Sciatic nerve (tissue), 2 donors: Measurements from ENCODE around the gene IQSEC1. TPM values are rescaled to one million over a fixed set of nuclear protein-coding genes. Genes with fewer than 3 reads are reported as not detected.

Experiments used
- ATAC-seq: fragments of 200-7000 bp; cut with Tn5 transposase; one replicate; pipeline ENCODE4 v1.9.1; 2020; ENCODE audit warnings: mild to moderate bottlenecking, moderate library complexity
- DNase-seq: peaks from one replicate; pipeline ENCODE4 v3.0.0-alpha.2; 2020; ENCODE audit warnings: low spot score
- intact Hi-C: fragments of 100-400 bp; cut with DNase I; formaldehyde crosslinking; loops from one replicate; pipeline ENCODE4 v1.14.2; 2022
- total RNA-seq: library from RNA; stranded (reverse); fragmentation: NEBNext Ultra II Directional; extraction: Animal tissue kit (Norgen Biotek cat#: 25700); gene quantifications from one replicate; pipeline ENCODE4 v1.2.1, GENCODE V29; 2021
- donor health status: DM: no; HTN: no; CAD: no.
- donor health status: DM: no; HTN: no; CAD: no.

Gene IQSEC1
- total RNA-seq, 1 donor from 2014 or later: 77.5 TPM

DNA sequence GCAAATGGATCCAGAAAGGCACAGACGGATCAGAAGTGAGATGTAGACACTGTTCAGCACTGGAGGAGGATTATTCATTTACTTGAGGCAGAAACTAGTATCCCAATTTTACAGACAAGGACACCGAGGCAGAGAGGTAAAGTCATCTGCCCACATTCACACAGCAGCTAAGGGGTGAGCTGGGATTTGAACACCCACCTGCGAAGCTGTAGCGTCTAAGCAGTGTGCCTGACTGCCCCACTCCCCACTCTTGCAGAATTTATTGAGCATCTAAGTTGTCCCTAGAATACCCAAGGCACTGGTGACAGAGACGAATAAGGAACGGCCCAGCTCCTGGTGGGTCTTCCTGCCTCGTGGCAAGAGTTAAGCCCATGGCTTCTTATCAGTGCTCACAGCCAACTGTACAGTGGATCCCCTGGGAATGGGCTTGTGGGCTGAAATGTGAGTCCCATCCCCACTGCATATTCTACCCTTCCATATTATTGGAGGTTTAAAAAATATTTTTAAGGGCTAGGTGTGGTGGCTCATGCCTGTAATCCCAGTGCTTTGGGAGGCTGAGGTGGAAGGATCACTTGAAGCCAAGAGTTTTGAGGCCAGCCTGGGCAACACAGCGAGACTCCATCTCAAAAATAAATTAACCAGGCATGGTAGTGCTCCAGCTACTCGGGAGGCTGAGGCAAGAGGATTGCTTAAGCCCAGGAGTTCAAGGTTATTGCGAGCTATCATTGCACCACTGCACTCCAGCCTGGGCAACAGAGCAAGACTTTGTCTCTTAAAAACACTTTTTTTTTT is 77.6 kb downstream of the IQSEC1 start:
- no peak for ATAC-seq
- intact Hi-C loops: no loop called here
- no peak for DNase-seq

DNA sequence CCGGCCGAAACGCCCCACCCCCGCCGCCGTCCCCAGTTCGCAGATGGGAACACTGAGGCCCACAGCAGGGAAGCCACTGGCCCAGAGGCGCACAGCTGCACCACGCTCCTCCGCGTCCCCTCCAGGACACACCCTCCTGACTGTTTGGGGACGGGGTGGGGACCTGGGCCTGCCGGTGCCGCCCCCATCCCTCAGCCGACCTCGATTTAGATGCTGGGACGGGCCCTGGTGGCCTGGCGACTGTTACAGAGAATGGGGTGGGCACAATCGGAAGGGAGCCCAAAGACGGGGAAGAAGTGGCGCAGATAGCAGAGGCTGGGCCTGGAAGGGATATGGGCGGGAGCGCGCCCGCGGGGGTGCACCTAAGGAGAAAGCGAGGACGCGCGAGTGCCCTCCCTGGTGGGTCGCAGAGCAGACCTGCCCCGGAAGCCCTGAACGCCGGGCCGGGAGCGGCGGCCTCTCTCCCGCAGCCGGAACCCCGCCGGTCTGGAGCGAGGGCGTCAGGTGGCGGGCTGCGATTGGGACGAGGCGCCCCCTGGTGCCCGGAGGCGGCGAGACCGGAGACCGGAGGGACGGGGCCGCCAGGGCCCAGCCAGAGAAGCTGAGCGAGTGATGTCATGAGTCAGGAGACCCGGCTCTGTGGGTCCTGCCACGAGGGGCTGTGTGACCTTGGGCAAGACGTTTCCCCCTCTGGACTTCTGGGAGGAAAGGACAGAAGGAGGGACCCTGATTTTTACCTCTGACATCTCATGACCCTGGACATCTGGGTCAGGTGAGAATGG is 78.4 kb downstream of the IQSEC1 start:
- ATAC-seq (peak; percentile 87), DNase-seq (peak; percentile 93)
- intact Hi-C loops: no loop called here

DNA sequence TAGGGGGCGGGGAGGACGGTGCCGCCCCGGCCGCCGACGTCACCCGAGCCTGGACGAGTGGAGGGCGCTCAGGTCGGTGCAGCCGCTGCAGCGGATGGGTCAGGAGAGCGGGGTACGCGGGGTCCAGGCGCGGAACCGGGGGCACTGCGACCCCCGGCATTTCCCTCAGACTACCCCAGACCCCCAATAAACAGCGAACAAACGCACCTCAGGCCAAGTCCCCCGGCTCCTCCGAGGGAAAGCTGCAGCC is 78.9 kb downstream of the IQSEC1 start:
- peak; percentile 80 for DNase-seq
- ATAC-seq: peak; percentile 72
- intact Hi-C loops: no loop called here

DNA sequence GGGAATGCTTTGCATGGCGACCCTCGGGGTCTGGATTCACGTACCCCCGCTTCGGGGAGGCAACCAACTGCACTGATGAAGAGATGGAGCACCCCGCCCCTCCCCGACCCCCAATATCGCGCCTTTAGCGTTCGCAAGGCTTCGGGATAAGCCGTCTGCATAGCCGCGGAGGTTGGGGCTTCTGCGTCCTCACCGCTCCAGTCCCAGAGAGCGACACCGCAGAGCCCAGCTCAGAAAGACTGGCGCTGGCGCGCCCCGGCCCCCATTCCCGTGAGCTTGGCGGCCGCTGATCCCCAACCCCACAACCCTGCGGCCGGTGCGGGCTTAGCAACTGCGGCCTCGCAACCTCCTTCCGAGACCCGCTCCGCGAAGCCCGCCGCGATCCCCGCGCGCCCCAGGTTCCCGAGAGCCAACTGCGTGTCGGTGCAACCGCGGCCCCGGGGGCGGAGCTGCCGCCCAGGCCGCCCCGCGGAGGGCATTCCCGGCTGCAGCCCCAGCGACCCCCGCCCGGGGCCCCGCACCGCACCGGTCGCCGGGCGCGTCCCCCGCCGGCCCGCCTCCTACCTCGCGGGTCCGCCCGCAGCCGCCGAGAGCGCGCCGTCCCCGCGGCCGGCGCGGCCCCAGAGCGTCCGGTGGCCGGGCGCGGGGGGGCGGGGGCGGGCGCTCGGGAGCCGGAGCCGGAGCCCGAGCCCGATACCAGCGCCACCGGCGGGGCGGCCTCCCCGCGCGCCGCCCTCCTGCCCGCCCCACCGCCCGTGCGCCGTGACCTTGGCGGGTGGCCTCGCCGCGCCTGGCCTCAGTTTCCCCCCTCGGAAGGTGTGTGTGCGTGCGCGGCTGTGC is 79.5 kb downstream of the IQSEC1 start:
- intact Hi-C loops: no loop called here
- peak; percentile 5 for ATAC-seq
- DNase-seq: no peak

DNA sequence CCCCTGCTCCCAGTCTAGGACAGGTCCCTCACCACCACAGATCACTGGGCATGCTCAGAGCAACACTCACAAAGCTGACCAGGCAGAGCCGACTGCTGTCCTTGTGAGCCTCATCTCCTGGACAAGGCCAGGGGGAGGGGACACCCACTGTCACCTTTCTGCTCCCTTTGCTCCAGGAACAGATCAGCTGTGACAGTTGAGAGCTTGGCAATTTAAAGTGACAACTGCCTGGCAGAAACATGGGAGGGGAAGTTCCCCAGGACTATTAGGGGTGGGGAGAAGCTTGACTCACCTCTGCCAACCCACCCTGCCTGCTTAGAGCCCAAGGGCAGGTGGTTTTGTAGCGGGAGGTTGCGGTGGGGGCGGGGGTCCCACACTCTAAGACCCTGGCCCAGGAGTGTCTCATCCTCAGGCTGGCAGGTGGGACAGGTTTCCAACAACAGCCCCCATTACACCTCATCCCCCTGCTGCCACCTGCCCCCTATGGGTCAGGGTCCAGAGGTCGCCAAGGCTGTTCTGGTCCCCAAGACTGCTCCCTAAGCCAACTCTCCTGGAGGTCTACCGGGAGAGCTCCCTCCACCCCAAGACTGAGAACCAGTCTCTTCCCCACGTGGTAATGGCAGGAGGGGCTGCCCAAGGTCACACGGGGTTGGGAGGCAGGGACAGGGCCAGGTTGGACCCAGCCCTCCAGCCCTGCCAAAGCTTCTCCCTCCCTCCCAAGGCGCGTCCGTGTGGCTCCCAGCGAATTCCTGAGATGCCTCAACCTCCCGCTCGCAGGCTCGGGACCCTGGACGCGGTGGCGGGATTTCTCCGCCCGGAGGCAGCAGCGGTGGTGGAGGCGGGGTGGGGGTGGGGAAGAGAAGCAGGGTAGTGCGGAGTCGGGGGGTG is 80.4 kb downstream of the IQSEC1 start:
- ATAC-seq (peak; percentile 12), DNase-seq (no peak)
- intact Hi-C loops: no loop called here

DNA sequence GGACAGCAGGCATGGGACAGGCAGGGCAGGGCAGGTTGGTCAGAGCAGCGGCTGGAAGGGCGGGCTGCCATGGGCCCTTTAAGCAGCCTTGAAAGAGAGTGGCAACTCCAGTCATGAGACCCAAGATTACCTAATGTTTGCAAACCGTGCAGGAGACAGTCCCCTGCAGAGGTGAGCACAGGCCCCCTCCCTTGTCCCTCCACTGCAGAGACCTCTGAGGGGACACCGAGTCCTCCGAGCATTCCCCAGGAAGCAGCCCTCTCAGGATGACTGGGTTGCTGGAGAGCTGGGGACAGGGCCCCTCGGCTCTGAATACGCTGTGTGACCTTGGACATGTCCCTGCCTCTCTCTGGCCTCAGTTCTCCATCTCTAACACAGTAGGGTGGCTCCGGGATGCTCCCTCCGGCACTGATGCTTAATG is 81.4 kb downstream of the IQSEC1 start:
- intact Hi-C loops: no loop called here
- ATAC-seq (no peak), DNase-seq (no peak)

DNA sequence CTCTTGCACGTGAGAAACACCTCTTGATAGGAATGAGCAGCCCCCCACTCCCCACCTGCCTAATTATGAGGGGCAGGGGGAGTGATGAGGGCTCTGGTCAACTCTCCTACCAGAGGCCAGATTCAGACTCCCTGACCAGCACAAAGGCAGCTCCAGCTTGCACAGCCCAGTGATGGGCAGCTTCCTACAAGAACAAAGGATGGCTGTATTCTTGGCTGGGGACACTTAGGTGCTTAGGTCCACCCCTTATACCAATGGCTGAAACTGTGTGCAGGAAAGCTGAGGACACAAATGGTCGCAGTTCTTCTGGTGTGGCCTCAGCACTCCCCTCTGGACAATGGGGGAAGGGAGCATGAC is 81.8 kb downstream of the IQSEC1 start:
- DNase-seq: no peak
- ATAC-seq: no peak
- intact Hi-C loops: no loop called here

DNA sequence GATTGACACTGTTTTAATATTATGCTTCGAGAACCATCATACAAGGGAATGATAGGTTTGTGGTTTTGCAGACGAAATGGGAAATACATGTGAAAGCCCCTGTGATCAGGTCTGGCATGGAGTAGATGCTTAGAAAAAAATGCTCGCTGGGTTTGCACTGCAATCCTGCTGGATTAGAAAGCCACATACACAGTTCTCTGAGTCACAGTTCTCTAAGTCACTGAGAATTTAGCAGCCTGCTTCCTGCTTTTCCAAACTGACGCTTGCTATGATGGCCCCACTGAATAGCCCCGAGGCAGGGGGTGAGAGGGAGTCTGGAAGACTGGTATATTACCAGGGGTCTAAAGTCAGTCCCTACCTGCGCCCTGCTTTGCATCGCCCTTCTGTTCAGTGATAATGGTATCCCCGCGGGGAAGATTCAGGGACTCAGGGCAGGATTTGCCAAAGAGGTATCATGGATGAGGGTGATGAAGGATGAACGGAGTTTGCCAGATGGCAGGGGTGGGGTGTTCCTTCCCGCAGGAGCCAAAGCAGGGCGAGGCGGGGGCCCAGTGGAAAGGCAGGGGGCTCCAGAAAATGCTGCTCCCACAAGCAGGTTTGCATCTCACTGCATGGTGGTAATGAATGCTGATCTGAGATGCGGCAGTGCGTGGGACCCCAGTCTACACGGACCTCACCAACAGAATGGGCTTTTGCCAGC is 82.3 kb downstream of the IQSEC1 start:
- ATAC-seq: no peak
- no peak for DNase-seq
- intact Hi-C loops: no loop called here

DNA sequence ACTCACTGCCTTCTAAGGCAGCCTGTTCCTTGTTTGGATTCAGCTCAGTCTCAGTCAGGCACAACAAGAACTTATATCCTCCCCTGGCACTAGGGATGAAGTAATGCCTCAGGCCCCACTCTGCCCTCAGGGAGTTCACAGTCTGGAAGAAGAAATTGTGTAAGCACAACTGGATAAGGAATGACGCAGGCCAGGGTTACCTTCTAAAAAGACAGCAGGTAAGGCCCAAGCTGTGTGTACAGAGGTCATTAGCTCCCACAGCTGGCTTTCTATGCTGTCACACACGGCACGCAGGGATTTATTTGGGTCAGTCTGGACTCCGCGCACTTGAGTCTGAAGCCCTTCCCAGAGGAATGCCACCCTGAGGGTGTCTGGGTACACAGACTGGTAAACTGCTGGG is 82.9 kb downstream of the IQSEC1 start:
- no peak for DNase-seq
- no peak for ATAC-seq
- intact Hi-C loops: no loop called here

DNA sequence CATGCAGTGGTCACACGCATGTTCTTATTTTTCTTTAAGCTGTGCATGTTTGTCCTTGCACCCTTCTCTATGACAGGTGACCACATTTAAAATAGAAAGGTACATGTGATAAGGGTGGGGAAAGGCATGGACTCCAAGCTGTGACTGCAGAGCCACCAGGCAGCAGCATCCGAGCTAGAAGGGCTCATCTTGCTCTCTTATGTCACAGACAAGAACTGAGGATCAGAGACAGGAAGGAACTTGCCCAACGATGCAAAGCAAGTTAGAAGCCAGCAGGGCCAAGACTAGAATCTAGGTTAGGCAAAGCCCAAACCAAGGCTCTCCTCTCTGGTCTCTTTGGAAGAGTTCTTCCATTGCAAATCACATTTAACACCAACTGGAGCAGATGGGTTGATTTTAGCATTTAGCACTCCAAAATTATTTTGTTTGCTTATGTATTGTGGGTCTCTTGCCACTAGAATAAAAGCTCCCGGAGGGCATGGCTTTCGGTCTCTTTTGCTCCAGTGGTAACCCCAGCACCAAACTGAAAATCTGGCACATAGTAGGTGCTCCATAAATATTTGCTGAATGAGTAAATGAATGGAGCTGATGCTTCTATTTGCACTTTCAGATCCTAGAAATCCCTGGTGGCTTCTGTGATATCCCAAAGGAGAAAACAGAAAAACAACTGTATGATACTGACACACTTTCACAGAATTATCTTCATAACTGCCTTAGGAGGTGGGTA is 84.3 kb downstream of the IQSEC1 start:
- intact Hi-C loops: no loop called here
- no peak for DNase-seq
- ATAC-seq: no peak

DNA sequence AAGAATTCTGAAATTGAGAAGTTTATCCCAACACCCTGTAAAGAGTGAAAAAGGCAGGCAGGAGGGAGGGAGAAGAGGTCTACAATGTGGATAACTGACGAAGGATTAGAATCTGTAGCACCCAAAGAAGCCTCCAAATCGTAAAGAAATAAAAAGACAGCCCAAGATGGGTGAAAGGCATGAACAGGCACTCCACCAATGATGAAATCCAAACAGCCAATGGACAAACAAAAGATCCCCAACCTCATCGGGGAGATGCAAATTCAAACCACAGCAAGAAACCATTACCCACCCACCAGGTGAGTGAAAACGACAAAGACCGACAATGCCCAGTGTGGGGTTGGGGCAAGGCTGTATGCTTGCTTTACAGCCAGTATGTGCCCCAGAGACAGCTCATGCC is 85.6 kb downstream of the IQSEC1 start:
- intact Hi-C loops: no loop called here
- ATAC-seq: no peak
- DNase-seq: no peak

DNA sequence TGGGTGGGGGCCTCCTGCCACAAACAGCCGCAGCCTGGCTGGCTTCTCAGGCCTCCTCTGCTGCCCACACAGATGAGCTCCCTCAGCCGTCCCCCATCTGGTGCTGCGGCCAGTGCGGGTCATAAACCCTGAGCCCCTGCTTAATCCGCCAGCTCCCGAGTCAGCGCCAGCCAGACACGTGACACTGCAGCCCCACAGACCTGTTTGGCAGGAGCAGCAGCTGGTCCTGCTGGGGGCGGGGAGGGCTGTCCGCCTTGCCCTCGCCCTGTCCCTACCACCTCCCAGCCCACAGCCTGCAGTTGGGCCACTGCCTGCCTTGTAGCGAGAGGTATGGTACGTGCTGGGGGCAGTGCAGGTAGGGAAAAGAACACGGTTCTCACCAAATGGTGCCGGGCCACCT is 86.2 kb downstream of the IQSEC1 start:
- DNase-seq: no peak
- intact Hi-C loops: no loop called here
- ATAC-seq: no peak

DNA sequence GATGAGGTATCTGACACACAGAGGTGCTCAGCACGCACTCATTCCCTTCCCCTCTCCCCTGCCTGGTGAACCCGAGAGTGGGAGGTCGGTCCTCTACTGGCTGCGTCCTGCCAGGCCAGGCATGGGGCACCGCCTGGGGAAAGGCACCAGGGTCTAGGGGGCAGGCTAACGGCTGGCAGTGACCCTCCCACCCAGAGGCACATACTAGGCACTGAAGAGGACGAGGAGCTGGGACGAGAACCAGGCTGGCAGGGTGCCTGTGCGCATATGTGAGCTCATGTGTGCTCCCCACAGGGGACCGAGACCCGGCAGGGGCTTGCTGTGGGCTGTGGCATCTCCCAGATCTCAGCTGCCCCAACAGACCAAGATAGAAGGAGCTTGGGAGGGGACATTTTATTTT is 86.7 kb downstream of the IQSEC1 start:
- DNase-seq (no peak), ATAC-seq (no peak)
- intact Hi-C loops: no loop called here

DNA sequence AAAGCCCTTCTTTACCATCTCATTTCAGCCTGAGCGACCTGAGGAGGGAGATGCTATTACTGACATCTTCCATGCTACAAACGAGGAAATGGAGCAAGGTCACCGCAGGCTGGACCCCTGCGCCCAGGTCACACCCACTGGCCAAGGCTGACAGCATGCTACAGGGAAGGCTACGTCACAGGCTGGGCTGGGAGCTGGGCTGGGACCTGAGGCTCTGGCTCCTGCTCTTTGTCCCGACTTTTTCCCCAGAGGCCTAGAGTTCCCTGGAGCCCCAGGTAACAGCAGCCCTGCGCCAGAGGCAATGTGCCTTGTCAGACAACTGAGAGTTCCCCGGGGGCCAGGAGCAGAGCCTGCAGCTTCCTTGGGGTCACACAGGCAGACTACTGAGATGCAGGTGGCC is 87.2 kb downstream of the IQSEC1 start:
- intact Hi-C loops: no loop called here
- no peak for DNase-seq

DNA sequence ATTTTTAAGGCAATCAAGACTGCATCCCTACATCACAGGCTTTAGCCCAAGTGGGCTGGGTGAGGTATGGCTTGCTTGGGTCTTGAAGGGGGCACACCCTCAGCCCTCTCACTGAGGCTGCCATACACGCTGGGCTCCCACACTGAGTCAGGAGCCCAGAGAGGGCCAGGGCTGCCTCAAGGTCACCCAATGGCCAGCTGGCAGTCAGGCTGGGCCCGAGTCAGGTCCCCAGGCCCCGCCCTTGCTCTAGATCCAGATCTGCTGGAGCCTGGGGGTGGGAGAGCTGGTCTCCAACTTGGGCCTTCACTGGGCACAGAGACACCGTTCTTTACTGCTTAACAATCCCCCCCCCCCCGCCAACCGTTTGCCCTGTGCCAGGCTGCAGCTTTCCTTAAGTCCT is 88.1 kb downstream of the IQSEC1 start:
- intact Hi-C loops: no loop called here
- ATAC-seq (peak; percentile 39), DNase-seq (no peak)

More for the DNA sequence above, 87.2 kb downstream of the IQSEC1 start:
- no peak for ATAC-seq

DNA sequence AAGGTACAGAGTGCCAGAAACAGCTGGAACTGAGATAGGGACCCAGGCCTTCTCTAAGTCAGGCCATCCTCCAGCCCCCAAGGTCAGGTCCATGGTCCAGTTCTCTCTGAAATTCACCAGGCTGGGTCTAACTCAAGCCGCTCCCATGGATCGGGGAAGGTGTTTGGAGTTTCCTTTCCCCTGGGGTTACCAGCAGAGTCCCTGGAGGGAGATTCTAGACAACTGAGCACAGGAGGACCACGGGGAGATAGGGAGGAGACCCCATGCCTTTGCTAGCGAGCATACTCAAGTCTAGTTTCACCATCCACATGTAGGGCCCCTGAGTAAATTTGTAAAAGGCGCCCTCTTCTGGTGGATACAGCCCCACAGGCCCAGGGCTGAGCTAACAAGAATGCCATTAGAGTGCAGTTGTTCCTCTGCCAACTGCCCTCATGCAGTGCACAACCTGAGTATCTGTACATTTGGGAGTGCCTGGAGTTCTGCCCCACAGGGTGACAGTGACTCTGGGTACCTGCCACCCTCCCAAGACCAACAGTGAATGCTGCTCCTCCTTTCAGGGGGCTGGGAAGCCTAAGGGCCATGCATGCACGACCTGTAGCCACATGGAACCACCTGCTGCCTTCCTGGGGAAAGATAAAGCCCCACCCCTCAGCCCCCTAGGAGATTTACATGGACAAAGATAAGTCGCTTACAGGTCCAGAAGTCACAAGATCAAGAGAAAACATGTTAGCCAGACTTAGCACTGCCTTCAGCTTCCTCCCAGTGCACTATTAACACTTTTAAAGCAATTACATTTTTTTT is 89.0 kb downstream of the IQSEC1 start:
- intact Hi-C loops: no loop called here
- DNase-seq: no peak
- peak; percentile 84 for ATAC-seq

DNA sequence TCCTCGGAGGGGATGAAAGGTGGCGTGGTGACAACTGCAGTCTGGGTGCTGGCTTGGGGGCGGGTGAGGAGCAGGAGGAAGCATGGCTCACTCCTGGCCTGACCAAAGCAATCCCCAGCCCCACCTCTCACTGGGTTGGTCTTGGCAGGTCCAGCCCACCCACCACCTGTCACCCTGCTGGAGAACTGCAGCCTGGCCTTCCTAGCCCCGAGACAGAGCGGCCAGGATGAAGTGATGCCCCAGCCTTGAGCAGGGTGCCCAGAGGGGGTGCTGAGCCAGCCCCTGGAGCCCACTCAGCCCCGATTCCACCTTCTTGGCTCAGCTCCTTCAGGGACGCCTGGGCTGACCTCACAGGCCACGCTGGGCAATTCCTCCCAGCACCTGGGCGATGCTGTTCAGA is 89.9 kb downstream of the IQSEC1 start:
- no peak for ATAC-seq
- intact Hi-C loops: no loop called here
- DNase-seq: no peak
